ENCODE measurements around the gene KRTAP19-1.

DNA sequence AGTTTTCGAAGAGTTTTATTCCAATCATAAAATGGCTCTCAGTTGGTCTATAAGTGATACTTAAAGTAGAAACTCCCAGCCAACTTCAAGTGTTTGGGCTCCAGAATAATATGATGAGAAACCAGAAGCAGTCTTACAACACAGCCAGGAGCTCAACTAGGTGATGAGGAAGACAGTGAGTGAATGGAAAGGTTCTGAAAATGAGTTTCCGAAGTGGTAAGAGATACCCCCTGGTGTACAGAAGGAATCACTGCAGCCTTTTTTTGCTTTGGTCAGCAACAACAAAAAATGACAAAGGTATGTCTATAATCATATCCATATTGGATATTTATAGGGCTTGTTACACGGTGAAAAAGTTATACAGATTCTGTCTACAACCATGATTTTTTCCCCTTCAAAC, 16.5 kb downstream of the KRTAP19-1 start:
- TF ChIP-seq CTCF (IDR thresholded peaks at IDR 0.05 in 8 of 11, conservative IDR thresholded peaks at IDR 0.05 in 3 of 11) (peak in 1 of 11 experiments; percentile 19), POLR2A (IDR thresholded peaks at IDR 0.05) (no peak), POLR2AphosphoS5 (IDR thresholded peaks at IDR 0.05) (no peak)
